Retinal pigment epithelial cell (primary cell): ENCODE measurements around the gene GUCA2B.

Source experiments
- DNase-seq: peaks from one replicate; pipeline ENCODE4 v3.0.0-alpha.2; 2010; ENCODE audit warnings: low read depth
- H3K4me3 ChIP-seq: 2 replicates; pipeline ENCODE4 v1.5.1; 2011; ENCODE audit warnings: mild to moderate bottlenecking, low read length, control low read depth, moderate library complexity
- TF ChIP-seq, protein P1 (sequence below): conservative IDR thresholded peaks from 2 replicates; pipeline ENCODE4 v1.5.1; 2011; ENCODE audit warnings: low read depth, low read length, control low read depth, inconsistent platforms

Gene GUCA2B

DNA sequence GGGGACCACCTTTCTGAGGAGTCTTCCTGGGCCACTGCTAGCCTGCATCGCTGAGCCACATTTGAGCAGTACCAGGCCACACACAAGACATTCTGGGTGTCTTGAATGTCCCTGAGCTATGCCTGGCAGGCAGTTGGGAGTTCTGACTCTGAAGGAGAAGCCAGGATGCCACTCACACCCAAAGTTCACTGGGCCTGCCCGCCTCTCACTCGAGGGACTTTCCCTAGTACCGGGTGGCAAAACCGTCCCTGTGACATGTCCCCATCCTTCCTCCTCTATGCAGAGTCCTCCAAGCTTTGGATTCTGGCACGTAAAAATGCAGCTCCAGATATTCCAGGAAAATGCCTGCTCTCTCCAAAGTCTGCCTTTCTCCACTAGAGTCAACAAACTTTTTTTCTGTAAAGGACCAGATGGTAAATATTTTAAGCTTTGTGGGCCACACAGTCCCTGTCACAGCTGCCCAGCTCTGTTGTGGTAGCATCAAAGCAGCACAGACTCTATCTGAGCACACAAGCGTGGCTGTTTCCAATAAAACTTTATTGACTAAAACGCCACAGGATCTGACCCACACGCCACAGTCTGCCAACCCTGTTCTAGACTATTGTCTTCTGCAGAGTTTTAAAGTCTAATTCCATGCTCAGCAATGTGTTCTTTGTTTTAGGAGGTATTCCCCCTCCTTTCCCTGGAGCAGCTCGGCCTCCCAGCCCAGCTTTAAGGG is 19.2 kb upstream of the GUCA2B start:
- no peak for DNase-seq
- no peak overlapping the region for H3K4me3 ChIP-seq
- TF ChIP-seq, protein P1, sequence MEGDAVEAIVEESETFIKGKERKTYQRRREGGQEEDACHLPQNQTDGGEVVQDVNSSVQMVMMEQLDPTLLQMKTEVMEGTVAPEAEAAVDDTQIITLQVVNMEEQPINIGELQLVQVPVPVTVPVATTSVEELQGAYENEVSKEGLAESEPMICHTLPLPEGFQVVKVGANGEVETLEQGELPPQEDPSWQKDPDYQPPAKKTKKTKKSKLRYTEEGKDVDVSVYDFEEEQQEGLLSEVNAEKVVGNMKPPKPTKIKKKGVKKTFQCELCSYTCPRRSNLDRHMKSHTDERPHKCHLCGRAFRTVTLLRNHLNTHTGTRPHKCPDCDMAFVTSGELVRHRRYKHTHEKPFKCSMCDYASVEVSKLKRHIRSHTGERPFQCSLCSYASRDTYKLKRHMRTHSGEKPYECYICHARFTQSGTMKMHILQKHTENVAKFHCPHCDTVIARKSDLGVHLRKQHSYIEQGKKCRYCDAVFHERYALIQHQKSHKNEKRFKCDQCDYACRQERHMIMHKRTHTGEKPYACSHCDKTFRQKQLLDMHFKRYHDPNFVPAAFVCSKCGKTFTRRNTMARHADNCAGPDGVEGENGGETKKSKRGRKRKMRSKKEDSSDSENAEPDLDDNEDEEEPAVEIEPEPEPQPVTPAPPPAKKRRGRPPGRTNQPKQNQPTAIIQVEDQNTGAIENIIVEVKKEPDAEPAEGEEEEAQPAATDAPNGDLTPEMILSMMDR = no peak

DNA sequence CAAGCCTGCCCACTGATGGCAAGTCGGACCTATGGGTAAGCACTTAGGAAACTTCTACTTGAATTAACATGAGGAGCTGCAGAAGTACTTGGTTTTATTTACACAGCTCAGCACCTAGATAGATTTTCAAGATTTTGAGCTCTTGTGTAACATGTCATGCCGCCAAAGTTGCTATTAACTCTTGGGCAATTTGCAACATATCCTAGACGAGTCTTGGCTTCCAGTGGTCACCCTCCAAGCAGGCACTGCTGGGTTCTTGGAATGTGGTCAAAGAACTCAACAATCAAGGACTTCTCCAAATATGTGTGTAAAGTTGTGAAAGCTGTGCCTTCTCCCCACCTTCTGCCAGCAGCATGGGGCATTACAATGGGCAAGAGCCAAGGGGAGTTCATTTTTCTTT is 17.8 kb upstream of the GUCA2B start:
- TF ChIP-seq, protein P1 = no peak
- H3K4me3 ChIP-seq = no peak overlapping the region
- no peak for DNase-seq

DNA sequence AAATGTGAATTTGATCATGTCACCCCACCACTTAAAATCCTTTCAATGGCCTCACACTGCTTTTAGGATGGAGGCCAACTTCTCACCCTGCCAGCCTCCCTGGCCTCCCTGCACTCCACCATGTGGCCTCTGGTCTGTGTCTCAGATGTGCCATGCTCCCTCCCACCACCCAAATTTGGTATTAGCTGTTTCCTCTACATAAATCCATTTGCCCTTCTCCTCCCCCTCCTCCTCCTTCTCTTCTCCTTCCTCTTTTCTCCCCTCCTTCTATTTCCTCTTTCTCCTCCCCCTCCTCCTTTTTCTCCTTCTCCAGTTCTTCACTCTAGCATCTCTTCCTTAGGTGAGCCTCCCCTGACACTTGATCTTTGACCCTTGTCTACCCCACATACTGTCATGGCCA is 16.7 kb upstream of the GUCA2B start:
- TF ChIP-seq, protein P1 = no peak
- DNase-seq = no peak
- H3K4me3 ChIP-seq = no peak overlapping the region

DNA sequence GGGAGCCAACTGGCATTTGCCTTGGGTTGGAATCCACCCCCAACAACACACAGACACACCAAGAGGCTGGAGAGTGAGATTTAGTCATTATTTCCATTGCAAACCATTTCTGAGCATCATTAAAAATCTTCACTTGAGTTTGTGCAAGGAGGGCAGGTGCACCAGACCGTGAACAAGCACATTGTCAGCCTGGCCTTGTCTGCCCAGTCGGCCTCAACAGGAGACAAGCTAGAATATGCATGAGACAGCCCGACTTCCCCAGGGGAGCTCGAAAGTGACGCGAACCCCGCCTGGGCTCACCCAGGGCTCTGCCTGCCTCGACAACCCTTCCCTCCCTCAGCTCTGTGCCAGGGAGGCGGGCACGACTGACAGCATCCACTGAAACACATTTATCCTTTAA is 15.4 kb upstream of the GUCA2B start:
- TF ChIP-seq, protein P1 = no peak
- no peak for DNase-seq
- no peak overlapping the region for H3K4me3 ChIP-seq

DNA sequence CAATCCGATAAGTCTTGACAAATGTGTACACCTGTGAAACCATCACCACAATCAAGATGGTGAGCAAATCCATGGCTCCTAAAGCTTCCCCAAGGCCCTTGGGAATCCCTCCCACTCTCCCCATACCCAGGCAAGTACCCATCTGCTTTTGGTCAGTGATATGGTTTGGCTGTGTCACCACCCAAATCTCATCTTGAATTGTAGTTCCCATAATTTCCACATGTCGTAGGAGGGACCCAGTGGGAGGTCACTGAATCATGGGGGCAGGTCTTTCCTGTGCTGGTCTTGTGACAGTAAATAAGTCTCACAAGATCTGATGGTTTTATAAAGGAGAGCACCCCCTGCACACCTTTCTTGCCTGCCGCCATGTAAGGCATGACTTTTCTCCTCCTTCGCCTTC is 14.6 kb upstream of the GUCA2B start:
- H3K4me3 ChIP-seq = no peak overlapping the region
- TF ChIP-seq, protein P1 = no peak
- DNase-seq = no peak

DNA sequence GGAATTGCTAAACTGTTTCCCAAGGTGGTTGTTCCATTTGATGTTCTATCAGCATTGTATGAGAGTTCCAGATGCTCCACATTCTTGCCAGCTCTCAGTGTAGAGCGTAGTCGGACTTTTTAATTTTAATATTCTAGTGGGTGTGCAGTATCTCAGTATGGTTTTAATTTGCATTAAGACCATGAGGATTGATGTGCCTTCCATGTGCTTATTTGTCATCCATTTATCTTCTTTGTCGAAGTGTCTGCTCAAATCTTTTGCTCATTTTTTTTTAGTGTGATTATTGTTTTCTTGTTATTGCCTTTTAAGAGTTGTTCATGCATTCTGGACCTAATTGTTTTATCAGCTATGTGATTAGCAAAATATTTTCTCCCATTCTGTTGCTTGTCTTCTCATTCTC is 13.8 kb upstream of the GUCA2B start:
- no peak overlapping the region for H3K4me3 ChIP-seq
- TF ChIP-seq, protein P1 = no peak
- DNase-seq = no peak

DNA sequence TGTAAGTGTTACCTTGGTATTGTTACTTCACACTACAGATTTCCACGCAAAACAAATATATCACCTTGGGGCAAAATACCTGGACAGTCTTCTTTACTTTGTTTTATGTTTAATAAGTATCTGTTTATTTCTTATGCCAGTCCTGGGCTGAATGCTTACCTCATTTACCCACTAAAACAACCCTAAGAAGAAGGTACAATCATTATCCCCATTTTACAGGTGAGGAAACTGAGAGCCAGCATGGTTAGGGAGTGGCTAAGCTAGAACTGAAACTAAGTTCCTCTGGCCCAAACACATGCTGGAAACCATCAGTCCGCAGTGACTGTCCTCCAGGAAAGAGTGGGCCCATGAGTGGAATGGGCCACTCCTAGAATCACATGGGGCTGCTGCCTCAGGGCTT is 13.0 kb upstream of the GUCA2B start:
- no peak overlapping the region for H3K4me3 ChIP-seq
- DNase-seq = no peak
- TF ChIP-seq, protein P1 = no peak
